ENCODE data around the gene KCP. TPM values are rescaled to one million over a fixed set of nuclear protein-coding genes. Genes with fewer than 3 reads are reported as not detected.

Gene KCP
- total and polyA plus RNA-seq, 2 experiments from 2014 or later: 0.76 to 1.1 TPM

GRCh38 chr7:128923411-128923800 lies 12.9 kb upstream of the KCP start:
- no peak for DNase-seq (ENCODE audit: low spot score)
- Mint-ChIP-seq H3K36me3 (ENCODE audit: low read depth) (no peaks in the 10 kb centered on the region; the same call in 2 of the 3 replicates), H3K4me3 (no peak overlapping the region), H3K27ac (no peak overlapping the region), H3K4me1 (peaks cover 16% of the 10 kb centered on the region), H3K9me3 (no peaks in the 10 kb centered on the region; the same call in 2 of the 3 replicates), H3K27me3 (ENCODE audit: insufficient read depth, low read depth, poor library complexity) (peaks cover 11% of the 10 kb centered on the region)
- Histone ChIP-seq H4K20me1 (replicated peaks; ENCODE audit: insufficient read depth) (no peaks in the 10 kb centered on the region), H3K4me3 (no peak overlapping the region), H3K9me2 (ENCODE audit: insufficient read depth) (no peaks in the 10 kb centered on the region), H3K27ac (ENCODE audit: low read depth) (no peak overlapping the region), H3K27me3 (ENCODE audit: insufficient read depth) (0 out of 2 replicates have a peak, but pooled peaks cover 9% of the 10 kb centered on the region), H3K79me2 (replicated peaks; ENCODE audit: insufficient read depth) (no peaks in the 10 kb centered on the region), H3F3A (replicated peaks; ENCODE audit: low read depth) (no peaks in the 10 kb centered on the region), H2AFZ (no peak overlapping the region), H3K36me3 (ENCODE audit: insufficient read depth) (no peaks in the 10 kb centered on the region), H3K4me2 (no peak overlapping the region), H3K4me1 (ENCODE audit: insufficient read depth) (no peaks in the 10 kb centered on the region; the same call in 1 of the 2 replicates)
- no peak for TF ChIP-seq ZNF331 (CRISPR knock-in tag; IDR thresholded peaks at IDR 0.05; ENCODE audit: low read depth)
- TF ChIP-seq JUNB (IDR thresholded peaks at IDR 0.05; ENCODE audit: unreplicated experiment): no peak
- no peak for TF ChIP-seq CTCF (conservative IDR thresholded peaks at IDR 0.05; ENCODE audit: low read depth in 2 of 2)
- no peak for TF ChIP-seq REST (IDR thresholded peaks at IDR 0.05; ENCODE audit: unreplicated experiment)
- TF ChIP-seq EZH2phosphoT487 (IDR thresholded peaks at IDR 0.05; ENCODE audit: unreplicated experiment): no peak
- no peak for TF ChIP-seq ZNF462 (CRISPR knock-in tag; IDR thresholded peaks at IDR 0.05)
- TF ChIP-seq STAT1 (IDR thresholded peaks at IDR 0.05; ENCODE audit: unreplicated experiment): no peak
- TF ChIP-seq CREB1 (CRISPR knock-in tag; IDR thresholded peaks at IDR 0.05; ENCODE audit: low read depth): no peak
- TF ChIP-seq EZH2 (IDR thresholded peaks at IDR 0.05; ENCODE audit: low read depth, unreplicated experiment): no peak
- TF ChIP-seq ETS1 (IDR thresholded peaks at IDR 0.05): no peak
- no peak for TF ChIP-seq POLR2AphosphoS5 (IDR thresholded peaks at IDR 0.05; ENCODE audit: low read depth)
- TF ChIP-seq NANOG (IDR thresholded peaks at IDR 0.05; ENCODE audit: borderline replicate concordance): no peak
- no peak for TF ChIP-seq ZNF114 (CRISPR knock-in tag; IDR thresholded peaks at IDR 0.05)
- no peak for ATAC-seq
